ENCODE measurements around the gene ASZ1. TPM values are rescaled to one million over a fixed set of nuclear protein-coding genes. Genes with fewer than 3 reads are reported as not detected.

The ASZ1 gene
- total RNA-seq, 1 experiment from 2014 or later = not detected

GRCh38 chr7:117395743-117396142 lies 31.6 kb downstream of the ASZ1 start:
- ChIA-PET POLR2A (no interaction called here), CTCF (no interaction called here), RAD21 (ENCODE audit: low non-redundant PET in 1 of 2, low total read pairs in 2 of 2, uncharacterized antibody in 2 of 2, unreplicated experiment in 2 of 2) (no interaction called here)
- no peaks in the 10 kb centered on the region for H3K9me2 ChIP-seq (ENCODE audit: insufficient read depth)
- DNase-seq (ENCODE audit: low read depth, low spot score) = no peak
- no peaks in the 10 kb centered on the region for H4K20me1 ChIP-seq (ENCODE audit: insufficient read depth)
- ATAC-seq = no peak
- no peak for TF ChIP-seq ATF3 (IDR thresholded peaks at IDR 0.05)
- no peak for TF ChIP-seq CBX3 (IDR thresholded peaks at IDR 0.05; ENCODE audit: low read depth)
- TF ChIP-seq POLR2A (IDR thresholded peaks at IDR 0.05; ENCODE audit: borderline replicate concordance, extremely low read depth, insufficient read depth, insufficient read length) = no peak
- no peak for TF ChIP-seq EGR1 (IDR thresholded peaks at IDR 0.05; ENCODE audit: low read depth)
- TF ChIP-seq, protein P1, sequence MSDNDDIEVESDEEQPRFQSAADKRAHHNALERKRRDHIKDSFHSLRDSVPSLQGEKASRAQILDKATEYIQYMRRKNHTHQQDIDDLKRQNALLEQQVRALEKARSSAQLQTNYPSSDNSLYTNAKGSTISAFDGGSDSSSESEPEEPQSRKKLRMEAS (IDR thresholded peaks at IDR 0.05) = no peak
- TF ChIP-seq, protein P2, sequence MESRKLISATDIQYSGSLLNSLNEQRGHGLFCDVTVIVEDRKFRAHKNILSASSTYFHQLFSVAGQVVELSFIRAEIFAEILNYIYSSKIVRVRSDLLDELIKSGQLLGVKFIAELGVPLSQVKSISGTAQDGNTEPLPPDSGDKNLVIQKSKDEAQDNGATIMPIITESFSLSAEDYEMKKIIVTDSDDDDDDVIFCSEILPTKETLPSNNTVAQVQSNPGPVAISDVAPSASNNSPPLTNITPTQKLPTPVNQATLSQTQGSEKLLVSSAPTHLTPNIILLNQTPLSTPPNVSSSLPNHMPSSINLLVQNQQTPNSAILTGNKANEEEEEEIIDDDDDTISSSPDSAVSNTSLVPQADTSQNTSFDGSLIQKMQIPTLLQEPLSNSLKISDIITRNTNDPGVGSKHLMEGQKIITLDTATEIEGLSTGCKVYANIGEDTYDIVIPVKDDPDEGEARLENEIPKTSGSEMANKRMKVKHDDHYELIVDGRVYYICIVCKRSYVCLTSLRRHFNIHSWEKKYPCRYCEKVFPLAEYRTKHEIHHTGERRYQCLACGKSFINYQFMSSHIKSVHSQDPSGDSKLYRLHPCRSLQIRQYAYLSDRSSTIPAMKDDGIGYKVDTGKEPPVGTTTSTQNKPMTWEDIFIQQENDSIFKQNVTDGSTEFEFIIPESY (IDR thresholded peaks at IDR 0.05; ENCODE audit: extremely low read depth, insufficient replicate concordance, low read length) = no peak
- no peaks in the 10 kb centered on the region for H3K79me2 ChIP-seq (ENCODE audit: insufficient read depth, low read length)
- H3K4me3 ChIP-seq (replicated peaks in 1 of 2; ENCODE audit: low read depth in 1 of 2, low read length in 2 of 2) = no peak overlapping the region
- no peaks in the 10 kb centered on the region for H3K36me3 ChIP-seq (ENCODE audit: control insufficient read depth in 1 of 2, insufficient read depth in 2 of 2, low read length in 2 of 2)
- no peak overlapping the region for H2AFZ ChIP-seq (ENCODE audit: low read depth, low read length, poor library complexity, severe bottlenecking)
- no peak overlapping the region for H3K4me2 ChIP-seq (ENCODE audit: low read length)
- H3K9ac ChIP-seq (ENCODE audit: low read length) = no peak overlapping the region
- H3K27me3 ChIP-seq (ENCODE audit: insufficient read depth, low read length) = no peaks in the 10 kb centered on the region
- no peaks in the 10 kb centered on the region for H3K4me1 ChIP-seq (ENCODE audit: control insufficient read depth in 1 of 2, insufficient read depth in 2 of 2, low read length in 2 of 2)
- intact Hi-C loops (cut with micrococcal nuclease) = loop anchor here (5.0 kb wide), 1 partner anchor 802 kb away; no protein-coding TSS in a partner anchor
- no TSS peak for BruUV-seq (replicated peaks)
- H3K9me3 ChIP-seq (ENCODE audit: control insufficient read depth in 1 of 2, insufficient read depth in 1 of 2, low read depth in 1 of 2, low read length in 2 of 2) = no peaks in the 10 kb centered on the region
- no peak overlapping the region for H3K27ac ChIP-seq (ENCODE audit: low read depth, low read length)

- TF ChIP-seq EGR1 (IDR thresholded peaks at IDR 0.05; ENCODE audit: low read depth) (no peak), JUND (IDR thresholded peaks at IDR 0.05) (no peak), EZH2phosphoT487 (IDR thresholded peaks at IDR 0.05; ENCODE audit: borderline replicate concordance) (no peak), TCF7L2 (IDR thresholded peaks at IDR 0.05; ENCODE audit: borderline replicate concordance, extremely low read depth, insufficient read depth, insufficient read length) (no peak), CBX3 (IDR thresholded peaks at IDR 0.05; ENCODE audit: low read depth) (no peak), SRF (IDR thresholded peaks at IDR 0.05; ENCODE audit: low read depth) (no peak)
- TF ChIP-seq, protein P2 (IDR thresholded peaks at IDR 0.05; ENCODE audit: extremely low read depth, insufficient replicate concordance, low read length) = no peak
- no peaks in the 10 kb centered on the region for H3K9me2 ChIP-seq (ENCODE audit: insufficient read depth)
- intact Hi-C loops (cut with micrococcal nuclease) = no loop called here
- H3K27me3 ChIP-seq (ENCODE audit: insufficient read depth, low read length) = no peaks in the 10 kb centered on the region
- no TSS peak for BruUV-seq (replicated peaks)
- no peaks in the 10 kb centered on the region for H4K20me1 ChIP-seq (ENCODE audit: insufficient read depth)
- RAD21 ChIA-PET (ENCODE audit: low non-redundant PET in 1 of 2, low total read pairs in 2 of 2, uncharacterized antibody in 2 of 2, unreplicated experiment in 2 of 2) = no interaction called here
- ATAC-seq (no peak), DNase-seq (ENCODE audit: low read depth, low spot score) (no peak)
- no peaks in the 10 kb centered on the region for H3K4me1 ChIP-seq (ENCODE audit: control insufficient read depth in 1 of 2, insufficient read depth in 2 of 2, low read length in 2 of 2)
- H2AFZ ChIP-seq (ENCODE audit: low read depth, low read length, poor library complexity, severe bottlenecking) = no peak overlapping the region
- H3K4me3 ChIP-seq (replicated peaks in 1 of 2; ENCODE audit: low read depth in 1 of 2, low read length in 2 of 2) = no peak overlapping the region
- no peak overlapping the region for H3K27ac ChIP-seq (ENCODE audit: low read depth, low read length)
- no peaks in the 10 kb centered on the region for H3K79me2 ChIP-seq (ENCODE audit: insufficient read depth, low read length)
- no peaks in the 10 kb centered on the region for H3K36me3 ChIP-seq (ENCODE audit: control insufficient read depth in 1 of 2, insufficient read depth in 2 of 2, low read length in 2 of 2)
- H3K9ac ChIP-seq (ENCODE audit: low read length) = no peak overlapping the region
- no peaks in the 10 kb centered on the region for H3K9me3 ChIP-seq (ENCODE audit: control insufficient read depth in 1 of 2, insufficient read depth in 1 of 2, low read depth in 1 of 2, low read length in 2 of 2)
- H3K4me2 ChIP-seq (ENCODE audit: low read length) = no peak overlapping the region
- POLR2A ChIA-PET = no interaction called here
- CTCF ChIA-PET = no interaction called here
These were observed 33.5 kb downstream of the ASZ1 start for GRCh38 chr7:117393781-117394180.

All from HCT116 (cell line).